Skeletal muscle satellite cell (primary cell): ENCODE measurements around the gene STPG2.

Experiments used
- H3K27me3 ChIP-seq: 2 replicates; pipeline ENCODE4 v1.7.0; 2013; ENCODE audit warnings: low read length; ENCODE audit not compliant: control insufficient read depth, insufficient read depth
- H3K36me3 ChIP-seq: 2 replicates; pipeline ENCODE4 v1.7.0; 2013; ENCODE audit warnings: mild to moderate bottlenecking, control low read depth, low read length; ENCODE audit not compliant: insufficient read depth
- H3K4me1 ChIP-seq: 2 replicates; pipeline ENCODE4 v1.7.0; 2013; ENCODE audit warnings: low read length; ENCODE audit not compliant: control insufficient read depth, insufficient read depth
- H3K4me2 ChIP-seq: 2 replicates; pipeline ENCODE4 v1.7.0; 2013; ENCODE audit warnings: mild to moderate bottlenecking, low read length
- H3K4me3 ChIP-seq: 2 replicates; pipeline ENCODE4 v1.7.0; 2013; ENCODE audit warnings: low read length
- H3K9ac ChIP-seq: 2 replicates; pipeline ENCODE4 v1.7.0; 2013; ENCODE audit warnings: mild to moderate bottlenecking, low read depth, low read length, moderate library complexity
- H3K9me3 ChIP-seq: replicated peaks from 2 replicates; pipeline ENCODE4 v1.7.0; 2013; ENCODE audit warnings: mild to moderate bottlenecking, control low read depth, low read length

The STPG2 gene

DNA sequence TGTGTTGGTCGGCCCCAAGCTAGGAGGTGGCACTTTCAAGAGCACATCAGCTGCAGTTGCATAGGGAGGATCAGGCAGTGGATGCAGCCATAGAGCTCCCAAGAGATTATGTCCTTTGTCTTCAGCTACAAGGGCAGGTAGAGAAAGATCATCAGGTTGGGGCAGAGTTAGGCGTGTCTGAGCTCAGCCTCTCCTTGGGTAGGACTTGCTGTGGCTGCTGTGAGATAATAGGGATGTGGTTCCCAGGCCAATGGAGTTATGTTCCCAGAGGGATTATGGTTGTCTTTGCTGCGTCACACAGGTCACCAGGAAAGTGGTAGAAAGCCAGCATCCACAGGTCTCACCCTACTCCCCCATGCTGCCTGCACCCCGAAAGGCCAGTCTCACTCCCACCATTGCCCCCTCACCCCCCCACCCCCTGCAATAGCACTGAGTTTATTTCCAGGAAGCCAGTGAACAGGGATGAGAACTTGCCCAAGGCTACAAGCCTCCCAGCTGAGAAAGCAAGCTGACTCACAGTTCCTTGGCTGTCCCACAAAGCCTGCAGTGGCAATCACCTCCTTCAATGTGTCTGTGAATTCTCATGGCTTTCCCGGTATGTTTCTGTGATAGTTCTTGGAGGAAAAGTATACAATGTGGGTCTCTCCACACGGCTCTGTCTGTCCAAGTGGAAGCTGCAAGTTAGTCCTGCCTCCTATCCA, 148.4 kb downstream of the STPG2 start:
- H3K27me3 ChIP-seq: no peaks in the 10 kb centered on the region
- H3K36me3 ChIP-seq: no peaks in the 10 kb centered on the region

DNA sequence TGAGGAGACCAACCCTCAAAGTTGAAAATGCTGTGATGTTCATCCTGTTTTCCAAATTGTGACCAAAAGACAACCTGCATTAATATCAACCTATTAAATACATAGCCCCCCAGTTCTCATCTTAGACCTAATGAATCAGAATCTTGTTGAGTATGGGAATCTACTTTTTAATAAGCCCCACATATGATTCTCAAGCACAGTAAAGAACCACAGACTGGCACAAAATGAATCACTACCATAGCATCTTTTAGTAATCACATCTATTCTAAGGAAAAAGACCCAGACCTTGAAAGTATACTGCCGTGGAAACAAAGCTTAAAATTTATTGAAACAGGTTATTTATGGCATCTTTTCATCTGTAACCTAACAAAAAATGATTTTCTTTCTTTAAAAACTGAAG, 152.9 kb downstream of the STPG2 start:
- Histone ChIP-seq H3K4me1 (no peaks in the 10 kb centered on the region), H3K9ac (no peak overlapping the region), H3K27me3 (no peaks in the 10 kb centered on the region), H3K4me2 (no peak overlapping the region), H3K4me3 (no peak overlapping the region), H3K9me3 (no peaks in the 10 kb centered on the region), H3K36me3 (no peaks in the 10 kb centered on the region)

More for the DNA sequence above, 148.4 kb downstream of the STPG2 start:
- no peak overlapping the region for H3K4me3 ChIP-seq
- no peak overlapping the region for H3K4me2 ChIP-seq
- no peaks in the 10 kb centered on the region for H3K4me1 ChIP-seq
- no peak overlapping the region for H3K9ac ChIP-seq
- no peaks in the 10 kb centered on the region for H3K9me3 ChIP-seq

DNA sequence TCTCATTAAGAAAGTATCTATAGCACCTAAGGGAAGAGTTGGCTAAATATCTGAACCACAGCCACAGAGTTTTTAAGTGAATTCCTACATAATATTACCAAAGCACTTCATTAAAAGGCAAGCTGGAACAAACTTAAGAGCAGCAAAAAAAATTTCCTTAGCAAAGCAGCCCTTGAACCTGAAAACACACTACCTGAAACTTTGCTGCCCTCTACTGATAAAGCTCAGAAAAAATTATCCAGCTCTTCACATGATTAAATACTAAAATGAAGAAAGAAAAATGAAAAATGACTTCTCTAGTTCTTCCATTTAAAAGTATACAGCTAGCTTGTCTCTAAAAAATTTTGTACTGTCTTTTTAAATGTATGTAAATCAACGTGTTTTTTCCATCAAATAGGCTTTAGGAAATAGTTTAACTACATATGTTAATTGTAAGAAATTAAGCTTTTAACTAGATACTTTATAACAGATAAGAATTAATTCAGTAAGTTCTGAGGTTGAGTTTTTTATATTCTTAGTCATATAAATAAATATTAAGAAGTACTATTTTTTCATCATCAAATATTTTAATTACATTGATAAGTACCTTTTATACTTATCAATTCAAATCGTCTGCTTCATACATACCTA, 156.1 kb downstream of the STPG2 start:
- Histone ChIP-seq H3K27me3 (no peaks in the 10 kb centered on the region), H3K4me2 (no peak overlapping the region), H3K9me3 (no peaks in the 10 kb centered on the region), H3K36me3 (no peaks in the 10 kb centered on the region), H3K9ac (no peak overlapping the region), H3K4me1 (no peaks in the 10 kb centered on the region), H3K4me3 (no peak overlapping the region)

DNA sequence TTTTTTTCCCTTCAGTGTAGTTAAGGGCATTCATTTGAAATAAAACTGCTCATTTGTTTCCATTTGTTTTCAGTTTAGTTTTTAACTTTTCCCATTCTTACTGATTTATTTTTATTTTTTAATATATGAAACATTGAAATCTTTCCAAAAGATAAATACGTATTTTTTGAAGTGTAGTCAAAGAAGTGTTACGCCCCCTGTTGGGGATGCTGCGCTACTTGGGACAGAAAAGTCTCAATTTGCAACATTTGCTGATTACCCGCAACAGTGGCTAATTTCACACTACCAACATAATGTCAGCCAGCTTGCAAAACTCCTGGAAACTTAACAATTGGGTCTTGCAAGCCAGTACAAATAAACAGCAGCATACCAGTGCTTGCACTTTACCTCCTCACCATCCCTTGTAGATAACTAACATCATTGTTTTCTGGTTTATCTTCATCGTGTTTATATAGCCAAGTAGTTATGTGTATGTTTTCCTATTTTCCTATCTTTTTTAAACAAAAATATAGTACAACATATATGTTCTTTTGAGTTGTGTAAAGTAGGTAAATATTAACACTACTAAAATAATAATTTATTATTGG, 158.6 kb downstream of the STPG2 start:
- Histone ChIP-seq H3K9me3 (no peaks in the 10 kb centered on the region), H3K4me3 (no peak overlapping the region), H3K4me2 (no peak overlapping the region), H3K9ac (no peak overlapping the region), H3K36me3 (no peaks in the 10 kb centered on the region), H3K27me3 (no peaks in the 10 kb centered on the region), H3K4me1 (no peaks in the 10 kb centered on the region)

DNA sequence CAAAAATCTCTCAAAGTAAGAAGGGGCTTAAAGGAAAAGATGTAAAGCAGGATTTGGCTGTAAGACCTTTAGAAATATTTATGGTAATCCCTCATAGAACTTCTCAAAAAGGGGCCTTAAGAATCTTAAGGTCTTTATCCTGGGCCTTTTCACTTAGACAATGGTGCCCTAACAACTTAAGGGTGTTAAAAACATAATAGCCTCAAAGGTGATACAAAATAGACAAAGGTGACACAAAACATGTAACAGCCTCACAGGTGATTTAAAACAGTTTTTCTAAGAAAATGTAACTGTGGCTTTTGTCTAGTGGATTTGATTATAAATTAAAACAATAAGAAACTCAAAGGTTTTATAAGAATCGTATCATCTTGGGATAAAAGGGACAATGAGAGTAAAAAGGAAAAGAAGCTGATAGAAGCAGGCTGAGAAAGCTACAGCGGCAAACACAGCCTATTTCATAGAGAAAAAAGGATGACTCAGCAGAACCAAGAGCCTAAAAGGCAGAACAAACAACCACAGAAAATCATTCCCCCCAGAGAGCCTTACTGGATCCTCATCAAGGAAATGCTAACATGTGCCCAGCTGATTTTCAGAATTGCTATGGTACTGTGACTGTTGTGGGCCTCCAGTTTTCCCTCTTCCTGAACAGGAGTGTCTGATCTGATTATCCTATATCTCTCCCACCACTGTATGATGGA, 164.3 kb downstream of the STPG2 start:
- Histone ChIP-seq H3K36me3 (no peaks in the 10 kb centered on the region), H3K9ac (no peak overlapping the region), H3K9me3 (no peaks in the 10 kb centered on the region), H3K4me3 (no peak overlapping the region), H3K4me2 (no peak overlapping the region), H3K4me1 (no peaks in the 10 kb centered on the region), H3K27me3 (no peaks in the 10 kb centered on the region)

DNA sequence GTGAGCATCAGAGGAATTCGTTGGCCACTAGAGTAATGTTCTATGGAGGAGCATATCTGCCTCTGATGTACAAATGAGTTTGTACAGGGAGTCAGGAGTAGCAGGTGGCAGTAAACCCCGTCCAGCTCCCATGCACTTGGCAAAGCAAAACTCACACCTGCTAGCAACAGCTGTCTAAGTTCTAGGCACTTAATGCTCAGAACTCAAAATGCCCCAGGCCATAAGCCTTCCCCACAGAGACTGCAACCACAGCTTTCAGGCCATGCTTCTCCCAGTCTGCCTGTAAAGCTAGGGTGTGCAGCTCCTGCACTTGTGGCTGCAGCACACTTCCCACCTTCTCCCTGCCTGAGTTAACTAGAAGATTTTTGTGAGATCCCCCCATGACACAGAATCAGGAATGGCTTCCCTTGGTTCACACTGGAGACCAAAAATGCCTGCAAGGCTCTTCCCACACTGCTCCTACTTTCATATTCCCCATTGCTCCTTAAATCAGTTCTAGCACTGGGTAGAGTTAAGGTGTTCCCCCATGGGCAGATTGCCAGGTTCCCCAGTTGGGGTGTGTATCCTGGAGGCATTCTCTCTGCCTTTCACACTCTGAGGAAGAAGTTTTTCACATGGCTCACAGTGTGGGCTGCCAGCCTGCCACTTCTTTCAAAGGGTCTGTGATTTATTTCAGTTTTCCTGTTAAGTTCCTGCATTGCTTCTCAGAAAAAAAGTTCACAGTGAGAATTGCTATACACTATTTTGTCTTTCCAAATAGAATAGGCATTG, 189.9 kb downstream of the STPG2 start:
- no peak overlapping the region for H3K9ac ChIP-seq
- H3K36me3 ChIP-seq: no peaks in the 10 kb centered on the region
- H3K27me3 ChIP-seq: no peaks in the 10 kb centered on the region
- no peak overlapping the region for H3K4me3 ChIP-seq
- no peaks in the 10 kb centered on the region for H3K4me1 ChIP-seq
- H3K9me3 ChIP-seq: peaks cover 3% of the 10 kb centered on the region
- H3K4me2 ChIP-seq: no peak overlapping the region

DNA sequence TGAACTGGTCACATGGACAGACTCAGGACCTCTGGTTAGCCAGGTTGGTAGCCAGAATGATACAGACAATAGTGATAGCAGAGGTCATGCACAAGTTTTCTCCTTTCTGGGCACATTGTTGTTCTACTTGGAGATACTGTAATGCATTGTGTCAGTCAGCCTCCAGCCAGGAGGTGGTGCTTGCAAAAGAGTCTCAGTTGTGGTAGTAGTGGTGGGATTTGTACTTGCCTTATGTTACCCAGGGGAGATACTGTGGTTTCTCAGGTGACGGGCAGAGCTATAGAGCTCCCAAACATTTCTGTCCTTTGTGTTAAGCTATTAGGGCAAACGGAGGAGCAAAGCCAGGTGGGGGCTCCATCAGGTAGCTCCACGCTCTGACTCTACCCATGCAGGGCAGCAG, 190.5 kb downstream of the STPG2 start:
- H3K36me3 ChIP-seq: no peaks in the 10 kb centered on the region
- no peaks in the 10 kb centered on the region for H3K4me1 ChIP-seq
- no peak overlapping the region for H3K4me3 ChIP-seq

DNA sequence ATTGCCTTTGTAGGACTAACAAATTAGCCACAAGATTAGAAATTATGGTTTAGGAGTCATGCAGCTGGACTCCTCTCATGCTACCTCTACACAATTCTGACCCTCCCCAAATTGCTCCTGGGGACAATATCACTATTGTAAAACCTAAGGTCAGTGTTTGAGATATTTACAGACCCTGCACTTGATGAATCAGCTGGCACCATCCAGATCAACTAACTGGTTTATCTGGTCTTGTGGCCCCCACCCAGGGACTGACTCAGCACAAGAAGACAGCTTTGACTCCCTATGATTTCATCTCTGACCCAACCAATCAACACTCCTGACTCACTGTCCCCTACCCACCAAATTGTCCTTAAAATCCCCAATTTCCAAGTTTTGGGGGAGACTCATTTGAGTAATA, 192.4 kb downstream of the STPG2 start:
- Histone ChIP-seq H3K4me2 (no peak overlapping the region), H3K27me3 (no peaks in the 10 kb centered on the region), H3K36me3 (no peaks in the 10 kb centered on the region), H3K4me3 (no peak overlapping the region), H3K4me1 (no peaks in the 10 kb centered on the region), H3K9me3 (peaks cover 3% of the 10 kb centered on the region), H3K9ac (no peak overlapping the region)

More for the DNA sequence above, 190.5 kb downstream of the STPG2 start:
- H3K4me2 ChIP-seq: no peak overlapping the region
- no peak overlapping the region for H3K9ac ChIP-seq
- peaks cover 3% of the 10 kb centered on the region for H3K9me3 ChIP-seq
- H3K27me3 ChIP-seq: no peaks in the 10 kb centered on the region

DNA sequence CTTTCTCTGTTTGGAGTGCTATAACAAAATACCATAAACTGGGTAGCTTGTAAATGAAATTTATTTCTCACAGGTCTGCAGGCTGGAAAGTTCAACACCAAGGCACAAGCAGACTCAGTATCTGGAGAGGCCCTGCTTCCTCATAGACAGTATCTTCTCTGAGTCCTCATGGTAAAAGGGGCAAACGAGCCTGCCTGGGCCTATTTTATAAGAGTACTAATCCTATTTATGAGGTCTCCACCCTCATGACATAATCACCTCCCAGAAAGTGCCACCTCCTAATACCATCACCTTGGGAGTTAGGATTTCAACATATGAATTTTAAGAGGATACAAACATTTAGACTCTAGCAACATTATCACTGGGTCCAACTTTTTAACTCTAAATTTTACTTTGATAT, 200.3 kb downstream of the STPG2 start:
- Histone ChIP-seq H3K36me3 (no peaks in the 10 kb centered on the region), H3K9ac (no peak overlapping the region), H3K4me2 (no peak overlapping the region), H3K9me3 (peaks cover 4% of the 10 kb centered on the region), H3K27me3 (no peaks in the 10 kb centered on the region), H3K4me1 (no peaks in the 10 kb centered on the region), H3K4me3 (no peak overlapping the region)

DNA sequence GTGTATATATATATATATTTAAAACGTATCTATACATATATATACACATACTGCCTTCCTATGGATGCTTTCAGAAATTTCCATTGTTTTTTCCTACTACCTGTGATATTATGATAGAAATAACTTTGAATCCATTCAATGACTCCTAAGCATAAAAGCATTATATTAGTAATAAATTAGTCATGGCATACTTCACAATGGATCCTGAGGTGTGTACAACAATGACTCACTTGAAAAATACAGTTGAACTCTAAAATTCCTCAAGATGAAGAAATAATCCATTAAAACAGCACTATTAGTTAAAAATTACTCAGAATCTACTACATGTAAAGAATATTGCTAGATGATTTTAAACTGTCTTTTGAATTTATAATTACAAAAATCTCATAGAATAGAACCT, 201.1 kb downstream of the STPG2 start:
- H3K27me3 ChIP-seq: no peaks in the 10 kb centered on the region
- no peak overlapping the region for H3K4me2 ChIP-seq
- no peak overlapping the region for H3K4me3 ChIP-seq
- H3K9me3 ChIP-seq: peaks cover 4% of the 10 kb centered on the region
- no peaks in the 10 kb centered on the region for H3K4me1 ChIP-seq
- no peak overlapping the region for H3K9ac ChIP-seq
- H3K36me3 ChIP-seq: no peaks in the 10 kb centered on the region

DNA sequence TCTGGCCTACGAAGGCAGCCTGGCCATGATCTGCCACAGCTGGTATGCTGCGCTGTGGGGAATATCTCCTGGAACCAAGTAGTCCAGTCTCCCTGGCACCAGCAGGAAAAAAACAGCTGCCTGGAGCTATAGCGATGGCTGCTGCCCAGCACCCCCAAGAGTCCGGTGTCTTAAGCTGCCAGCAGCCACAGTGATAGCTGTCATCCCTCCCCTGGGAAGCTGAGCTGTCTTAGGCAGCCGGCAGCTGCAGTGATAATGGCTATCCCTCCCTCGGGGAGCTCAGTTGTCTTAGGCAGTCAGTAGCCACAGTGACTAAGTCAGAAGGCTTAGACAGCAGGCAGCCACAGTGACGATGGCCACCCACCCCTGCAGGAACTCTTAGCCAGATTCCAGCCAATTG, 205.1 kb downstream of the STPG2 start:
- H3K4me2 ChIP-seq: no peak overlapping the region
- no peak overlapping the region for H3K9ac ChIP-seq
- peaks cover 8% of the 10 kb centered on the region for H3K9me3 ChIP-seq
- no peak overlapping the region for H3K4me3 ChIP-seq
- no peaks in the 10 kb centered on the region for H3K27me3 ChIP-seq
- H3K4me1 ChIP-seq: no peaks in the 10 kb centered on the region
- H3K36me3 ChIP-seq: no peaks in the 10 kb centered on the region
